Measurements from ENCODE around the gene EPHA10.
"Not testable (repeated sequence)": the region's sequence is repeated elsewhere in the genome, so short reads cannot be mapped to it uniquely, and the experiment has no call there.

The EPHA10 gene

DNA sequence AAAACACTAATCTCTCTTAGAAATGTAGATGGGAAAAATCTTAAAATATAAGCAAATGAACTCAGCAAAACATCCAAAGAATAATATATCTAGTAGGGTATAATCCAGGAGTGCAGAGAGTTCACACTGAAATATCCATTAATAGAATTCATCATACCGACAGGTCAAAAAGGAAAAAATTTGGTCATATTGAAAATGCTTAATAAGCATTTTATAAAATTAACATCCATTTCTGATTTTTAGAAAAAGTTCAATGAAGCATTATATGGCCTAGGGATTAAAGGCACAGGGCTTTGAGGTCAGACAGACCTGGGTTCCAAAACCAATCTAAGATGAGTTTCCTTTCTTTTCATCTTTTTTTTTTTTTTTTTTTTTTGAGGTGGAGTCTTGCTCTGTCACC, 16.4 kb downstream of the EPHA10 start:
- DNase-seq (ENCODE audit: low read depth): no peak
- TF ChIP-seq, protein P1, sequence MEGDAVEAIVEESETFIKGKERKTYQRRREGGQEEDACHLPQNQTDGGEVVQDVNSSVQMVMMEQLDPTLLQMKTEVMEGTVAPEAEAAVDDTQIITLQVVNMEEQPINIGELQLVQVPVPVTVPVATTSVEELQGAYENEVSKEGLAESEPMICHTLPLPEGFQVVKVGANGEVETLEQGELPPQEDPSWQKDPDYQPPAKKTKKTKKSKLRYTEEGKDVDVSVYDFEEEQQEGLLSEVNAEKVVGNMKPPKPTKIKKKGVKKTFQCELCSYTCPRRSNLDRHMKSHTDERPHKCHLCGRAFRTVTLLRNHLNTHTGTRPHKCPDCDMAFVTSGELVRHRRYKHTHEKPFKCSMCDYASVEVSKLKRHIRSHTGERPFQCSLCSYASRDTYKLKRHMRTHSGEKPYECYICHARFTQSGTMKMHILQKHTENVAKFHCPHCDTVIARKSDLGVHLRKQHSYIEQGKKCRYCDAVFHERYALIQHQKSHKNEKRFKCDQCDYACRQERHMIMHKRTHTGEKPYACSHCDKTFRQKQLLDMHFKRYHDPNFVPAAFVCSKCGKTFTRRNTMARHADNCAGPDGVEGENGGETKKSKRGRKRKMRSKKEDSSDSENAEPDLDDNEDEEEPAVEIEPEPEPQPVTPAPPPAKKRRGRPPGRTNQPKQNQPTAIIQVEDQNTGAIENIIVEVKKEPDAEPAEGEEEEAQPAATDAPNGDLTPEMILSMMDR (IDR thresholded peaks at IDR 0.05; ENCODE audit: control insufficient read depth, insufficient read depth, low read depth, low read length, missing control alignments): no peak

DNA sequence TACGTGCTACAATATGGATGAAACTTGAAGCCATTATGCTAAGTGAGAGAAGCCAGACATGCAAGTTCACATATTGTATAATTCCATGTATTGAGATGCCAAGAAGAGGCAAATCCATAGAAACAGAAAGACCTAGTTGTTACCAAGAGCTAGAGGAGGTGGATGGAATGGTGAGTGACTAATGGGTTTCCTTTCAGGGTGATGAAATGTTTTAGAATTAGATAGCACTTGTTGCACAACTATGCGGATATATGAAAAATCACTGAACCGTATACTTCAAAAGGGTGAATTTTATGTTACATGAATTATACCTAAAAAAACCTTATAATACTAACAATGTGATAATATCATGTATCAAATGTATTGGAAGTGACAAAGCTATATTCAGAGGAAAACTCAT, 18.1 kb downstream of the EPHA10 start:
- H3K4me3 ChIP-seq (ENCODE audit: control insufficient read depth, low read depth, low read length): no peak overlapping the region
- TF ChIP-seq, protein P1 (IDR thresholded peaks at IDR 0.05; ENCODE audit: control insufficient read depth, insufficient read depth, low read depth, low read length, missing control alignments): no peak
- DNase-seq (ENCODE audit: low read depth): no peak

More for the DNA sequence above, 16.4 kb downstream of the EPHA10 start:
- no peak overlapping the region for H3K4me3 ChIP-seq (ENCODE audit: control insufficient read depth, low read depth, low read length)

DNA sequence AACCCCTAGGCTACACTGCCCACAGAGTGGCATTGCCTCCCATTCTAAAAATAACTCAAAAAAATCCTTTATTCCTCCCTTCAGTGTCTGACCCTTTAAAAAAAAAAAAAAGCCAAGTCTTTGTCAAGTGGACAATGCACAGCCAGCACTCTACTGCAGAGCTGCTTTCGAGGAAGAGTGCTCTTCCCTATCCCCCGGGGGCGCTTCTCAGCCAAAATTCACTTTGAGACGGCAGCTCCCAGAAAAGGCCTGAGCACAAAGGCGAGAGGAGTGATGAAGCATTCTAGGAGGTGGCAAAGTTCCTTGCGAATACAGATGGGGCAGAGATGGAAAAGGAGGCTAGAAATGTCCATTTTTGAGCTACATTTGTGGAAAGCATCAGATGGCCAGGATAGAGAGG, 23.3 kb downstream of the EPHA10 start:
- H3K4me3 ChIP-seq (ENCODE audit: control insufficient read depth, low read depth, low read length): no peak overlapping the region
- TF ChIP-seq, protein P1 (IDR thresholded peaks at IDR 0.05; ENCODE audit: control insufficient read depth, insufficient read depth, low read depth, low read length, missing control alignments): no peak
- DNase-seq (ENCODE audit: low read depth): no peak

DNA sequence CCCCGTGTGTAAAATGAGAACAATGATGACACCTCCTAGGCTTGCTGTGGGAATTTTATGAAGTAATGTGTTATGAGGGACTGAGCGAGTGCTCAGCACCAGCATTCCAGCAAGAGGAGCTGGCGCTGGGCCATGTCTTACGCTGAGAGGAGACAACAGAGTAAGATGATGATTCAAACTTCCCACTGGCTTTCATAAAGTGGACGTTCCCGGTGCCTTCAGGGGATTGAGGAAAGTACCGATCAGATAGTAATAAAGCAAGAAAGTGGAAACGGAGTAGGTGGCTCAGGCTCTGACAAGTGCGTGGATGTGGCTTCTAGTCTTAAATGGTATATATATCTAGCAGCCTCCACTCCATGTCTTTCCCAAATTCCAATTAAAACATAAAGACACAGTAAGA, 23.8 kb downstream of the EPHA10 start:
- peak; percentile 18 for DNase-seq (ENCODE audit: low read depth)
- TF ChIP-seq, protein P1 (IDR thresholded peaks at IDR 0.05; ENCODE audit: control insufficient read depth, insufficient read depth, low read depth, low read length, missing control alignments): no peak

DNA sequence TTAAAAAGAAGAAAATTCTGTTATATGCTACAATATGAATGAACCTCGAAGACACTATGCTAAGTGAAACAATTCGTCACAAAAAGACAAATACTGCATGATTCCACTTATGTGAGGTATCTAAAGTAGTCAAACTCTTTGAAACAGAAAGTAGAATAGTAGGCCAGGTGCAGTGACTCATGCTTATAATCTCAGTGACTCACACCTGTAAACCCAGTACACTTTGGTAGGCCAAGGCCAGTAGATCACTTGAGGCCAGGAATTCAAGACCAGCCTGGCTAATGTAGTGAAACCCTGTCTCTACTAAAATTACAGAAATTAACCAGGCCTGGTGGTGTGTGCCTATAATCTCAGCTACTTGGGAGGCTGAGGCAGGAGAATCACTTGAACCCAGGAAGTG, 25.7 kb downstream of the EPHA10 start:
- no peak overlapping the region for H3K4me3 ChIP-seq (ENCODE audit: control insufficient read depth, low read depth, low read length)
- no peak for DNase-seq (ENCODE audit: low read depth)
- TF ChIP-seq, protein P1 (IDR thresholded peaks at IDR 0.05; ENCODE audit: control insufficient read depth, insufficient read depth, low read depth, low read length, missing control alignments): no peak

More for the DNA sequence above, 23.8 kb downstream of the EPHA10 start:
- H3K4me3 ChIP-seq (ENCODE audit: control insufficient read depth, low read depth, low read length): no peak overlapping the region

DNA sequence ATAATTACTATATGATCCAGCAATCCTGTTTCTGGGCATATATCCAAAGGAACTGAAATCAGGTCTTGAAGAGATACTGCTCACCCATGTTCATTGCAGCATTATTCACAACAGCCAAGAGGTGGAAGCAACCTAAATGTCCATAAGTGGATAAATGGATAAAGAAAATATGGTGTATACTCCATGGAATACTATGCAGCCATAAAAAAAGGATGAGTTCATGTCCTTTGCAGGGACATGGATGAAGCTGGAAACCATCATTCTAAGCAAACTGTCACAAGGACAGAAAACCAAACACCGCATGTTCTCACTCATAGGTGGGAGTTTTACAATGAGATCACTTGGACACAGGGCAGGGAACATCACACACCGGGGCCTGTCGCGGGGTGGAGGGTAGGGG, 26.3 kb downstream of the EPHA10 start:
- not testable (repeated sequence) for H3K4me3 ChIP-seq (ENCODE audit: control insufficient read depth, low read depth, low read length)

DNA sequence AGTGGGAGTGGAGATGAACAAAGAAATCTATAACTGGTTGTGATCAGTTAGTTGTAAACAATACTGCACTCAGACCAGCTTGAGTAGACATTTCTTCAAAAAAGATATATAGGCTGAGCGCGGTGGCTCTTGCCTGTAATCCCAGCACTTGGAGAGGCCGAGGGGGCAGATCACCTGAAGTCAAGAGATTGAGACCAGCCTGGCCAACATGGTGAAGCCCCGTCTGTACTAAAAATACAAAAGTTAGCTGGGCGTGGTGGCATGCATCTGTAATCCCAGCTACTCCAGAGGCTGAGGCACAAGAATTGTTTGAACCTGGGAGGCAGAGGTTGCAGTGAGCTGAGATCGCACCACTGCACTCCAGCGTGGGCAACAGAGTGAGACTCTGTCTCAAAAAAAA, 26.9 kb downstream of the EPHA10 start:
- not testable (repeated sequence) for H3K4me3 ChIP-seq (ENCODE audit: control insufficient read depth, low read depth, low read length); DNase-seq (ENCODE audit: low read depth)

More for the DNA sequence above, 26.3 kb downstream of the EPHA10 start:
- not testable (repeated sequence) for DNase-seq (ENCODE audit: low read depth)
